ENCODE measurements around the gene TRIM52.

GRCh38 chr5:181230551-181230950, 30.4 kb downstream of the TRIM52 start:
- TF ChIP-seq, protein P1, sequence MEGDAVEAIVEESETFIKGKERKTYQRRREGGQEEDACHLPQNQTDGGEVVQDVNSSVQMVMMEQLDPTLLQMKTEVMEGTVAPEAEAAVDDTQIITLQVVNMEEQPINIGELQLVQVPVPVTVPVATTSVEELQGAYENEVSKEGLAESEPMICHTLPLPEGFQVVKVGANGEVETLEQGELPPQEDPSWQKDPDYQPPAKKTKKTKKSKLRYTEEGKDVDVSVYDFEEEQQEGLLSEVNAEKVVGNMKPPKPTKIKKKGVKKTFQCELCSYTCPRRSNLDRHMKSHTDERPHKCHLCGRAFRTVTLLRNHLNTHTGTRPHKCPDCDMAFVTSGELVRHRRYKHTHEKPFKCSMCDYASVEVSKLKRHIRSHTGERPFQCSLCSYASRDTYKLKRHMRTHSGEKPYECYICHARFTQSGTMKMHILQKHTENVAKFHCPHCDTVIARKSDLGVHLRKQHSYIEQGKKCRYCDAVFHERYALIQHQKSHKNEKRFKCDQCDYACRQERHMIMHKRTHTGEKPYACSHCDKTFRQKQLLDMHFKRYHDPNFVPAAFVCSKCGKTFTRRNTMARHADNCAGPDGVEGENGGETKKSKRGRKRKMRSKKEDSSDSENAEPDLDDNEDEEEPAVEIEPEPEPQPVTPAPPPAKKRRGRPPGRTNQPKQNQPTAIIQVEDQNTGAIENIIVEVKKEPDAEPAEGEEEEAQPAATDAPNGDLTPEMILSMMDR (conservative IDR thresholded peaks at IDR 0.05; ENCODE audit: low read depth, low read length) = no peak
- no peak for TF ChIP-seq POLR2A (IDR thresholded peaks at IDR 0.05; ENCODE audit: low read depth, low read length)

All from IMR-90 (cell line).